MM.1S (cell line): ENCODE measurements around the gene CADPS.

Experiments used
- DNase-seq: peaks from one replicate; pipeline ENCODE4 v3.0.0-alpha.2; 2015
- H2AFZ ChIP-seq: fragments of 300-600 bp; sonication (generic); 2 replicates; pipeline ENCODE4 v1.6.0; 2016; ENCODE audit warnings: antibody characterized with exemption, low read length
- H3F3A ChIP-seq: fragments of 300-600 bp; sonication (generic); 2 replicates; pipeline ENCODE4 v1.6.1; 2016; ENCODE audit warnings: mild to moderate bottlenecking, antibody characterized with exemption, low read length, moderate library complexity, mixed read lengths; ENCODE audit not compliant: insufficient read depth
- H3K27ac ChIP-seq: fragments of 300-600 bp; sonication (generic); 2 replicates; pipeline ENCODE4 v1.5.1; 2016; ENCODE audit warnings: mild to moderate bottlenecking, low read length
- H3K27me3 ChIP-seq: fragments of 300-600 bp; sonication (generic); replicated peaks from 2 replicates; pipeline ENCODE4 v1.6.0; 2016; ENCODE audit warnings: low read length; ENCODE audit not compliant: insufficient read depth
- H3K36me3 ChIP-seq: fragments of 300-600 bp; sonication (generic); replicated peaks from 2 replicates; pipeline ENCODE4 v1.6.1; 2016; ENCODE audit warnings: mild to moderate bottlenecking, low read length, mixed read lengths; ENCODE audit not compliant: insufficient read depth
- H3K4me1 ChIP-seq: fragments of 300-600 bp; sonication (generic); 2 replicates; pipeline ENCODE4 v1.6.1; 2016; ENCODE audit warnings: low read length, mixed read lengths
- H3K4me2 ChIP-seq: fragments of 300-600 bp; sonication (generic); 2 replicates; pipeline ENCODE4 v1.6.0; 2016; ENCODE audit warnings: low read depth, low read length
- H3K4me3 ChIP-seq: fragments of 300-600 bp; sonication (generic); 2 replicates; pipeline ENCODE4 v1.5.1; 2016; ENCODE audit warnings: low read length, mixed read lengths
- H3K79me2 ChIP-seq: fragments of 300-600 bp; sonication (generic); 2 replicates; pipeline ENCODE4 v1.6.1; 2016; ENCODE audit warnings: mixed run types, low read length, mixed read lengths
- H3K9ac ChIP-seq: fragments of 300-600 bp; sonication (generic); 2 replicates; pipeline ENCODE4 v1.6.1; 2016; ENCODE audit warnings: low read length, mixed read lengths
- H3K9me2 ChIP-seq: fragments of 300-600 bp; sonication (generic); replicated peaks from 2 replicates; pipeline ENCODE4 v1.6.1; 2016; ENCODE audit warnings: mild to moderate bottlenecking, low read length, mixed read lengths; ENCODE audit not compliant: insufficient read depth
- H3K9me3 ChIP-seq: fragments of 300-600 bp; sonication (generic); replicated peaks from 2 replicates; pipeline ENCODE4 v1.6.1; 2016; ENCODE audit warnings: mild to moderate bottlenecking, low read length, mixed read lengths; ENCODE audit not compliant: insufficient read depth
- H4K20me1 ChIP-seq: fragments of 300-600 bp; sonication (generic); 2 replicates; pipeline ENCODE4 v1.6.1; 2016; ENCODE audit warnings: mild to moderate bottlenecking, low read length, moderate library complexity, mixed read lengths; ENCODE audit not compliant: insufficient read depth
- CTCF ChIP-seq: fragments of 300-600 bp; sonication (generic); IDR thresholded peaks from 2 replicates; pipeline ENCODE4 v1.5.1; 2016; ENCODE audit warnings: antibody characterized with exemption, low read length, mixed read lengths
- EZH2 ChIP-seq: fragments of 300-600 bp; sonication (generic); optimal IDR thresholded peaks from 2 replicates; pipeline ENCODE3; 2017; ENCODE audit warnings: low read depth, mild to moderate bottlenecking, antibody characterized with exemption, low read length, mixed read lengths
- EZH2phosphoT487 ChIP-seq: fragments of 300-600 bp; sonication (generic); IDR thresholded peaks from 2 replicates; pipeline ENCODE4 v1.6.1; 2018; ENCODE audit warnings: antibody characterized with exemption, low read length

Gene CADPS

GRCh38 chr3:62724503-62724902 is 150.7 kb downstream of the CADPS start:
- H3K27me3 ChIP-seq: no peaks in the 10 kb centered on the region
- H3K9me2 ChIP-seq: no peaks in the 10 kb centered on the region
- TF ChIP-seq EZH2phosphoT487 (no peak), CTCF (no peak), EZH2 (no peak)
- no peak overlapping the region for H2AFZ ChIP-seq
- no peaks in the 10 kb centered on the region for H3K79me2 ChIP-seq
- no peaks in the 10 kb centered on the region for H3F3A ChIP-seq
- no peaks in the 10 kb centered on the region for H4K20me1 ChIP-seq
- H3K4me3 ChIP-seq: no peak overlapping the region
- no peak overlapping the region for H3K27ac ChIP-seq
- no peak for DNase-seq
- H3K4me1 ChIP-seq: no peaks in the 10 kb centered on the region
- H3K36me3 ChIP-seq: no peaks in the 10 kb centered on the region
- H3K9ac ChIP-seq: no peak overlapping the region
- H3K4me2 ChIP-seq: no peak overlapping the region
- H3K9me3 ChIP-seq: no peaks in the 10 kb centered on the region

- no peak overlapping the region for H3K4me2 ChIP-seq
- no peak overlapping the region for H3K27ac ChIP-seq
These were observed 151.3 kb downstream of the CADPS start for GRCh38 chr3:62723914-62724217.

GRCh38 chr3:62723166-62723913 is 151.9 kb downstream of the CADPS start:
- no peaks in the 10 kb centered on the region for H4K20me1 ChIP-seq
- H3F3A ChIP-seq: no peaks in the 10 kb centered on the region
- H3K9ac ChIP-seq: no peak overlapping the region
- H3K36me3 ChIP-seq: no peaks in the 10 kb centered on the region
- H3K4me3 ChIP-seq: no peak overlapping the region
- no peak overlapping the region for H2AFZ ChIP-seq
- TF ChIP-seq EZH2: no peak
- TF ChIP-seq CTCF: no peak
- no peak for TF ChIP-seq EZH2phosphoT487
- H3K4me1 ChIP-seq: no peaks in the 10 kb centered on the region
- H3K79me2 ChIP-seq: no peaks in the 10 kb centered on the region
- no peaks in the 10 kb centered on the region for H3K9me2 ChIP-seq
- no peak for DNase-seq
- H3K4me2 ChIP-seq: no peak overlapping the region
- no peaks in the 10 kb centered on the region for H3K9me3 ChIP-seq
- H3K27me3 ChIP-seq: no peaks in the 10 kb centered on the region
- no peak overlapping the region for H3K27ac ChIP-seq

More at GRCh38 chr3:62723914-62724217, 151.3 kb downstream of the CADPS start:
- TF ChIP-seq CTCF (no peak), EZH2 (no peak), EZH2phosphoT487 (no peak)
- Histone ChIP-seq H4K20me1 (no peaks in the 10 kb centered on the region), H3F3A (no peaks in the 10 kb centered on the region), H3K79me2 (no peaks in the 10 kb centered on the region), H3K4me3 (no peak overlapping the region), H3K4me1 (no peaks in the 10 kb centered on the region), H3K9ac (no peak overlapping the region), H3K9me3 (no peaks in the 10 kb centered on the region), H2AFZ (no peak overlapping the region), H3K27me3 (no peaks in the 10 kb centered on the region), H3K36me3 (no peaks in the 10 kb centered on the region), H3K9me2 (no peaks in the 10 kb centered on the region)
- DNase-seq: no peak
